Upper lobe of left lung (tissue), 4 donors: Measurements from ENCODE around the gene STXBP6.

Experiments
- EP300 ChIP-seq, 4 donors: sonication (generic); formaldehyde crosslinking; IDR thresholded peaks; one replicate each; pipeline ENCODE4 v1.5.1; 2017; ENCODE audit warnings: antibody characterized with exemption in 4 of 4, control low read depth in 2 of 4
- POLR2A ChIP-seq, 4 donors: fragments of 450-650 bp; IDR thresholded peaks; one replicate each; pipeline ENCODE4 v1.5.1; 2016 to 2017; ENCODE audit warnings: antibody characterized with exemption in 4 of 4, mild to moderate bottlenecking in 2 of 4
- TF ChIP-seq, protein P1 (sequence below), 6 experiments: fragments of 450-650 bp in 4 of 6; fragments of 200-600 bp in 2 of 6; sonication (generic) in 2 of 6; IDR thresholded peaks; one replicate each; pipeline ENCODE4 v1.5.1; 2016 to 2019; ENCODE audit warnings: antibody characterized with exemption in 6 of 6

DNA sequence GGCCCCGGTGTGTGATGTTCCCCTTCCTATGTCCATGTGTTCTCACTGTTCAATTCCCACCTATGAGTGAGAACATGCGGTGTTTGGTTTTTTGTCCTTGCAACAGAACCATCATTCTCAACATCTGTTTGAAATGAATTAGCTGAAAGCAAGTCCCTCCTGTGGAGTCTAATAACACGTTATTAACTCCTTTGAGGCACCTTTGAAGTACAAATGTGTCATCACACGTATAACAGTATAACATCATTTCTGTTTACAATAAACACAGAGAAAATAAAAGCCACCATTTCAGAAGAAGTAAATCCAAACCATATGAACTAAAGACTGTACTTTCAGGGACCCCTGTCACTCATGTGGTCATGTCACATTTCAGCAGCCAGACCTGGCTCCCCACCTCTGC lies 198.5 kb downstream of the STXBP6 start:
- TF ChIP-seq, protein P1, sequence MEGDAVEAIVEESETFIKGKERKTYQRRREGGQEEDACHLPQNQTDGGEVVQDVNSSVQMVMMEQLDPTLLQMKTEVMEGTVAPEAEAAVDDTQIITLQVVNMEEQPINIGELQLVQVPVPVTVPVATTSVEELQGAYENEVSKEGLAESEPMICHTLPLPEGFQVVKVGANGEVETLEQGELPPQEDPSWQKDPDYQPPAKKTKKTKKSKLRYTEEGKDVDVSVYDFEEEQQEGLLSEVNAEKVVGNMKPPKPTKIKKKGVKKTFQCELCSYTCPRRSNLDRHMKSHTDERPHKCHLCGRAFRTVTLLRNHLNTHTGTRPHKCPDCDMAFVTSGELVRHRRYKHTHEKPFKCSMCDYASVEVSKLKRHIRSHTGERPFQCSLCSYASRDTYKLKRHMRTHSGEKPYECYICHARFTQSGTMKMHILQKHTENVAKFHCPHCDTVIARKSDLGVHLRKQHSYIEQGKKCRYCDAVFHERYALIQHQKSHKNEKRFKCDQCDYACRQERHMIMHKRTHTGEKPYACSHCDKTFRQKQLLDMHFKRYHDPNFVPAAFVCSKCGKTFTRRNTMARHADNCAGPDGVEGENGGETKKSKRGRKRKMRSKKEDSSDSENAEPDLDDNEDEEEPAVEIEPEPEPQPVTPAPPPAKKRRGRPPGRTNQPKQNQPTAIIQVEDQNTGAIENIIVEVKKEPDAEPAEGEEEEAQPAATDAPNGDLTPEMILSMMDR (IDR thresholded peaks at IDR 0.05): no peak
- TF ChIP-seq POLR2A (IDR thresholded peaks at IDR 0.05): no peak
- no peak for TF ChIP-seq EP300 (IDR thresholded peaks at IDR 0.05)
